Activated naive CD8-positive, alpha-beta T cell treated with anti-CD3 and anti-CD28 coated beads, Interleukin-2, amount 10 ng/mL, durations not matched to agents 7 days and 5 days (primary cell): ENCODE results near the gene TCEAL3. TPM values are rescaled to one million over a fixed set of nuclear protein-coding genes. Genes with fewer than 3 reads are reported as not detected.

Experiments
- total RNA-seq, 2 experiments: library from RNA; stranded (reverse); gene quantifications; one replicate each; pipeline ENCODE4 v1.2.3, GENCODE V29; 2021

The TCEAL3 gene
- total RNA-seq, 2 experiments from 2014 or later = 6.1 to 6.7 TPM

Other genes with a start within 250 kb of the TCEAL3 start
- 10 to 100 TPM; 15.1 to 15.8 TPM for gene BEX3, start 231.4 kb upstream of the TCEAL3 start, total RNA-seq
- gene RAB40A, start 88.5 kb upstream of the TCEAL3 start, total RNA-seq = under 1 TPM; 0.22 to 0.26 TPM
- 1 to 10 TPM; 6.0 to 6.7 TPM for gene TCEAL4, start 22.4 kb upstream of the TCEAL3 start, total RNA-seq
- 10 to 100 TPM; 10.1 TPM for gene TCEAL1, start 21.0 kb downstream of the TCEAL3 start, total RNA-seq
- 100 to 1,000 TPM; 125 to 128 TPM for gene MORF4L2, start 78.7 kb downstream of the TCEAL3 start, total RNA-seq
- gene TMEM31, start 102.9 kb downstream of the TCEAL3 start, total RNA-seq = not detected
- not detected for gene PLP1, start 168.9 kb downstream of the TCEAL3 start, total RNA-seq
- gene RAB9B, start 224.3 kb downstream of the TCEAL3 start, total RNA-seq = under 1 TPM; 0.33 to 0.37 TPM